CD14-positive monocyte (primary cell): ENCODE measurements around the gene PTGIR. TPM values are rescaled to one million over a fixed set of nuclear protein-coding genes. Genes with fewer than 3 reads are reported as not detected.
A peak's percentile ranks its signal among the peaks of the same experiment; 100 is the strongest.

Source experiments
- DNase-seq, 3 donors: peaks; one replicate each; pipeline ENCODE4 v3.0.0-alpha.2; 2011 to 2022
- H2AFZ ChIP-seq: 2 replicates; pipeline ENCODE4 v1.6.0; 2012; ENCODE audit warnings: mild to moderate bottlenecking, low read depth, low read length, inconsistent platforms; ENCODE audit not compliant: insufficient read depth, poor library complexity, severe bottlenecking
- H3K27ac ChIP-seq, 2 donors: 1 replicate in 1 of 2; 2 replicates in 1 of 2; pipeline ENCODE4 v1.5.1; 2012 to 2013; ENCODE audit warnings: low read length in 2 of 2, control low read depth in 1 of 2, inconsistent platforms in 1 of 2, low read depth in 1 of 2, mild to moderate bottlenecking in 1 of 2
- H3K27me3 ChIP-seq, 2 donors: one replicate each; pipeline versions ENCODE4 v1.6.0 to v1.6.1; 2011 to 2013; ENCODE audit warnings: low read length in 2 of 2; ENCODE audit not compliant: control insufficient read depth in 2 of 2, insufficient read depth in 2 of 2
- H3K36me3 ChIP-seq, 2 donors: replicated peaks in 1 of 2; 1 replicate in 1 of 2; 2 replicates in 1 of 2; pipeline versions ENCODE4 v1.5.1 to v1.6.1; 2012 to 2013; ENCODE audit warnings: low read length in 2 of 2, control low read depth in 1 of 2, inconsistent platforms in 1 of 2, mild to moderate bottlenecking in 1 of 2; ENCODE audit not compliant: insufficient read depth in 2 of 2, control insufficient read depth in 1 of 2
- H3K4me1 ChIP-seq, 2 donors: 1 replicate in 1 of 2; 2 replicates in 1 of 2; pipeline versions ENCODE4 v1.5.1 to v1.6.1; 2012 to 2013; ENCODE audit warnings: low read length in 2 of 2, control low read depth in 1 of 2, inconsistent platforms in 1 of 2, mild to moderate bottlenecking in 1 of 2, moderate library complexity in 1 of 2; ENCODE audit not compliant: insufficient read depth in 2 of 2, control insufficient read depth in 1 of 2
- H3K4me2 ChIP-seq: replicated peaks from 2 replicates; pipeline ENCODE3; 2012; ENCODE audit warnings: low read length, moderate library complexity, mild to moderate bottlenecking; ENCODE audit not compliant: poor library complexity, severe bottlenecking; ENCODE audit errors: extremely low read depth
- H3K4me3 ChIP-seq, 3 experiments: fragments of 200-600 bp in 1 of 3; sonication (generic) in 1 of 3; replicated peaks in 1 of 3; 1 replicate in 2 of 3; 2 replicates in 1 of 3; pipeline ENCODE4 v1.5.1; 2011 to 2013; ENCODE audit warnings: low read length in 3 of 3, mild to moderate bottlenecking in 3 of 3, control low read depth in 2 of 3, low read depth in 2 of 3, inconsistent platforms in 1 of 3, moderate library complexity in 1 of 3
- H3K79me2 ChIP-seq: 2 replicates; pipeline ENCODE4 v1.6.0; 2012; ENCODE audit warnings: mild to moderate bottlenecking, control low read depth, inconsistent platforms, low read length, moderate library complexity; ENCODE audit not compliant: insufficient read depth
- H3K9ac ChIP-seq: 2 replicates; pipeline ENCODE4 v1.6.0; 2017; ENCODE audit warnings: low read length, mild to moderate bottlenecking; ENCODE audit not compliant: insufficient read depth, poor library complexity, severe bottlenecking
- H3K9me3 ChIP-seq, 2 donors: replicated peaks in 1 of 2; 1 replicate in 1 of 2; 2 replicates in 1 of 2; pipeline versions ENCODE4 v1.5.1 to v1.6.1; 2012 to 2013; ENCODE audit warnings: low read length in 2 of 2, control low read depth in 1 of 2; ENCODE audit not compliant: control insufficient read depth in 1 of 2, insufficient read depth in 1 of 2
- H4K20me1 ChIP-seq: 2 replicates; pipeline ENCODE4 v1.6.0; 2012; ENCODE audit warnings: mild to moderate bottlenecking, low read length, control low read depth, moderate library complexity; ENCODE audit not compliant: insufficient read depth
- H3K27ac Mint-ChIP-seq, 7 donors: one replicate each; pipeline ENCODE4 v1.8.0; 2020; ENCODE audit warnings: mild to moderate bottlenecking in 7 of 7, mixed read lengths in 7 of 7, moderate library complexity in 6 of 7, inconsistent platforms in 2 of 7
- H3K27me3 Mint-ChIP-seq, 3 donors: one replicate each; pipeline ENCODE4 v1.8.0; 2021 to 2022; ENCODE audit warnings: low read depth in 3 of 3, mild to moderate bottlenecking in 3 of 3, mixed read lengths in 3 of 3, moderate library complexity in 3 of 3, inconsistent platforms in 1 of 3
- H3K36me3 Mint-ChIP-seq, 2 donors: one replicate each; pipeline ENCODE4 v1.8.0; 2020; ENCODE audit warnings: mixed read lengths in 2 of 2, inconsistent platforms in 1 of 2, mild to moderate bottlenecking in 1 of 2
- H3K4me1 Mint-ChIP-seq: one replicate; pipeline ENCODE4 v1.8.0; 2020; ENCODE audit warnings: mild to moderate bottlenecking, mixed read lengths
- H3K4me3 Mint-ChIP-seq, 2 donors: one replicate each; pipeline ENCODE4 v1.8.0; 2020; ENCODE audit warnings: mild to moderate bottlenecking in 2 of 2, mixed read lengths in 2 of 2, moderate library complexity in 1 of 2
- H3K9me3 Mint-ChIP-seq, 7 donors: one replicate each; pipeline ENCODE4 v1.8.0; 2020 to 2022; ENCODE audit warnings: mixed read lengths in 7 of 7, mild to moderate bottlenecking in 6 of 7, moderate library complexity in 6 of 7, inconsistent platforms in 2 of 7
- WGBS: methylation state at CpG from one replicate; pipeline ENCODE4 v1.1.5; 2013; ENCODE audit warnings: missing lambda C conversion rate; ENCODE audit not compliant: insufficient coverage; 5-methylcytosine and 5-hydroxymethylcytosine counted together
- intact Hi-C, 2 donors: fragments of 100-400 bp; cut with micrococcal nuclease; formaldehyde crosslinking; loops; one replicate each; pipeline versions ENCODE4 v1.15.0 to v1.15.1; 2023
- polyA plus RNA-seq, 3 donors: library from polyadenylated mRNA; depleted of rRNA in 1 of 3; unstranded in 2 of 3; stranded (reverse) in 1 of 3; fragments of 300-500 nt in 2 of 3; fragments of >200 nt in 1 of 3; fragmentation: Illumina TruSeq in 2 of 3; gene quantifications; 1 replicate in 2 of 3; 2 replicates in 1 of 3; pipeline ENCODE4 v1.2.3, GENCODE V29; 2012 to 2021
- TF ChIP-seq, protein P1 (sequence below): fragments of 200-600 bp; IDR thresholded peaks from one replicate; pipeline ENCODE4 v1.8.0; 2022; ENCODE audit warnings: antibody characterized with exemption, mild to moderate bottlenecking

PTGIR gene
- polyA plus RNA-seq, 3 donors: 12.8 to 51.2 (median 14.1) TPM

DNA sequence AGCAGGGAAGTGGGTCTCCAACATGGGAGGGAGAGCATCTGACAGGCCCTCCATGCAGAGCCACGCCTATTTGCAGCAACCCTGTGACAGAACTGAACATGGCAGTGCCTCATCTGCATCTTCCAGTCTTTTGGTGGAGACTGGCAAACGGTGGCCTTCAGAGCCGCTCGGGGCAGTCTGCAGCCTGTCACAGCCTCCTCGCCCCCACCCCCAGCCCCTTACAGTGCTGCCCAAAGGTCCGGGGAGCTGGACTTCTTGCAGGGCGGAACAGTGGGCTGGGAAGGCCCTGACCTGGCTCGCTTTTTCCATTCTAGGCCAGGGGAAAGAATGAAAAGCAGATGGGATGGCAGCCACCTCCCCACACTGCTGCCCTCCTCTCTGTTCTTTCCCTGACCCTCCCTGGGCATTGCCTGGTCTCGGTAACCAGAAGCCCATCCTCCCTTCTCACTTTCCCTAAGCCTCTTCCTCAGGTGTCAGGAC is 21.1 kb downstream of the PTGIR start:
- TF ChIP-seq, protein P1, sequence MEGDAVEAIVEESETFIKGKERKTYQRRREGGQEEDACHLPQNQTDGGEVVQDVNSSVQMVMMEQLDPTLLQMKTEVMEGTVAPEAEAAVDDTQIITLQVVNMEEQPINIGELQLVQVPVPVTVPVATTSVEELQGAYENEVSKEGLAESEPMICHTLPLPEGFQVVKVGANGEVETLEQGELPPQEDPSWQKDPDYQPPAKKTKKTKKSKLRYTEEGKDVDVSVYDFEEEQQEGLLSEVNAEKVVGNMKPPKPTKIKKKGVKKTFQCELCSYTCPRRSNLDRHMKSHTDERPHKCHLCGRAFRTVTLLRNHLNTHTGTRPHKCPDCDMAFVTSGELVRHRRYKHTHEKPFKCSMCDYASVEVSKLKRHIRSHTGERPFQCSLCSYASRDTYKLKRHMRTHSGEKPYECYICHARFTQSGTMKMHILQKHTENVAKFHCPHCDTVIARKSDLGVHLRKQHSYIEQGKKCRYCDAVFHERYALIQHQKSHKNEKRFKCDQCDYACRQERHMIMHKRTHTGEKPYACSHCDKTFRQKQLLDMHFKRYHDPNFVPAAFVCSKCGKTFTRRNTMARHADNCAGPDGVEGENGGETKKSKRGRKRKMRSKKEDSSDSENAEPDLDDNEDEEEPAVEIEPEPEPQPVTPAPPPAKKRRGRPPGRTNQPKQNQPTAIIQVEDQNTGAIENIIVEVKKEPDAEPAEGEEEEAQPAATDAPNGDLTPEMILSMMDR: no peak
- Histone ChIP-seq H3K36me3 (peaks cover 35 to 40% of the 10 kb centered on the region in 2 donors), H3K27ac (peak overlapping the region in 1 of 2 donors; percentile 8), H3K4me1 (peaks cover 30 to 36% of the 10 kb centered on the region in 2 donors), H3K79me2 (peaks cover 52% of the 10 kb centered on the region), H3K27me3 (no peaks in the 10 kb centered on the region), H3K4me3 (no peak overlapping the region), H3K9ac (no peak overlapping the region), H2AFZ (no peak overlapping the region), H3K9me3 (peaks cover 2 to 4% of the 10 kb centered on the region in 2 donors), H4K20me1 (peaks cover 69% of the 10 kb centered on the region), H3K4me2 (no peak overlapping the region)
- no peak for DNase-seq
- WGBS: 93% methylated on average over 8 of the region's 9 CpGs
- peak overlapping the region in 1 of 2 donors; percentile 23 for H3K4me3 Mint-ChIP-seq
- peaks cover 0 to 8% (median 6%) of the 10 kb centered on the region in 7 donors for H3K9me3 Mint-ChIP-seq
- intact Hi-C loops: loop anchor here in 1 of 2 donors (10.0 kb wide), 1 partner anchor 49 kb away; no protein-coding TSS in a partner anchor
- H3K27me3 Mint-ChIP-seq: peaks cover 2 to 6% (median 6%) of the 10 kb centered on the region in 3 donors
- H3K27ac Mint-ChIP-seq: peak overlapping the region in 5 of 7 donors; percentile 8 to 79 (median 15)
- H3K4me1 Mint-ChIP-seq: peaks cover 39% of the 10 kb centered on the region
- H3K36me3 Mint-ChIP-seq: peaks cover 40 to 48% of the 10 kb centered on the region in 2 donors

DNA sequence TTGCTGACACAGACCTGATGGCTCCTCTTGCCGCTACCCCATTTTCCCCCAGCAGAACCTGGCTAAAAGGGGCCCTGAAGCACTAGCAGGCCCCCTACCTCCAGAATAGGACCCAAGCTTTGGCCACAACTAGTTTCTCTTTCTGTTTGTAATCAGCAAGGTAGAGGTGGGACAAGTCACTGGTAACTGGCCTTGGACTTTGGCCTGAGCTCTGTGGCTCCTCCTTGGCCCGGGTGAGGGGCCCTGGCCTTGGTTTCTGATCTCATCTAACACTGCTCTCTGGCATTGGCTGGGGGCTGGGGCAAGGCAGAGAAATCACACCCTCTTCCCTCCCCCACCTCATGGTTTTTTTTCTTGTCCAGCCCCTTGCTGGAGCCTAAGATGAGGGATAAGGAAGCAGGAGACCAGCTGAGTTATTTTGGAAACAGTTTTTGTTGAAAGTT is 21.7 kb downstream of the PTGIR start:
- H3K9ac ChIP-seq: peak overlapping the region; percentile 98
- H3K9me3 ChIP-seq: peaks cover 4 to 6% of the 10 kb centered on the region in 2 donors
- H3K9me3 Mint-ChIP-seq: peaks cover 4 to 14% (median 11%) of the 10 kb centered on the region in 7 donors
- H3K4me2 ChIP-seq: peak overlapping the region; percentile 85
- peaks cover 39% of the 10 kb centered on the region for H3K4me1 Mint-ChIP-seq
- no peak overlapping the region for H2AFZ ChIP-seq
- no peaks in the 10 kb centered on the region for H3K27me3 ChIP-seq
- DNase-seq: no peak
- TF ChIP-seq, protein P1: no peak
- peaks cover 29 to 34% of the 10 kb centered on the region in 2 donors for H3K36me3 ChIP-seq
- H3K27ac Mint-ChIP-seq: peak overlapping the region in 6 of 7 donors; percentile 12 to 100 (median 67)
- H3K4me3 ChIP-seq: peak overlapping the region in 1 of 3 experiments; percentile 99
- intact Hi-C loops: loop anchor here in 1 of 2 donors (10.0 kb wide), 1 partner anchor 48 kb away; no protein-coding TSS in a partner anchor
- H3K4me1 ChIP-seq: peaks cover 30 to 36% of the 10 kb centered on the region in 2 donors
- peaks cover 5 to 8% (median 8%) of the 10 kb centered on the region in 3 donors for H3K27me3 Mint-ChIP-seq
- peaks cover 37 to 42% of the 10 kb centered on the region in 2 donors for H3K36me3 Mint-ChIP-seq
- H3K4me3 Mint-ChIP-seq: peak overlapping the region; percentile 23 to 95
- 29% methylated on average over 1 of the region's 2 CpGs for WGBS
- H3K27ac ChIP-seq: peak overlapping the region in 1 of 2 donors; percentile 8
- H4K20me1 ChIP-seq: peaks cover 64% of the 10 kb centered on the region
- peaks cover 52% of the 10 kb centered on the region for H3K79me2 ChIP-seq
